ENCODE measurements around the gene NDUFS2. TPM values are rescaled to one million over a fixed set of nuclear protein-coding genes. Genes with fewer than 3 reads are reported as not detected.

Gene NDUFS2
- total RNA-seq, 1 experiment from 2014 or later, result 94.9 TPM

DNA sequence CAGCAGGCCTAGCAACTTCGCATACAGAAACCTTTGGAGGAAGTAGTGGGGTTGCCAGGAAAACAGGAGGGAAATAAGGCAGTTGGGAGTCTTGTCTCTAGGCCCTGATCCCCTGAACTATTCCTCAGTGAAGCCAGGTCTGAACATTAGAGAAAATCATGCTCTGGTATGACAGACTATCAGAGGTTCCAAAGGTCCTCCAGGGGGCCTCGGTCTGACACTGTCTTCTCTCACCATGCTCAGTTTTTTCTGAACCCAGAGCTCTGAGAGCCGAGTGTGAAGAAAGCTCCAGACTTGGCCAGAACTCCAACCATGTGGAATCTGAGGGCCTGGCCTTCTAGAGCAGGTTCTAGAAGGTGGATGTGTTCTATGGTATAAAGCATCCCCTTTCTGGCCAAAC is 27.7 kb downstream of the NDUFS2 start:
- in situ Hi-C loops (cut with HindIII; ENCODE audit: low pct_unique_long_range_greater_than_20kb, low sequenced_read_pairs) (no loop called here), intact Hi-C loops (cut with micrococcal nuclease; ENCODE audit: unreplicated experiment) (loop anchor here (5.0 kb wide), 2 partner anchors 62 to 142 kb away; no protein-coding TSS in a partner anchor)
- Histone ChIP-seq H3K4me3 (ENCODE audit: low read depth in 2 of 2, low read length in 2 of 2) (no peak overlapping the region), H3K9me3 (ENCODE audit: control insufficient read depth, insufficient read depth, low read depth, low read length) (no peaks in the 10 kb centered on the region), H3K36me3 (ENCODE audit: control insufficient read depth, insufficient read depth, low read length) (peaks cover 2% of the 10 kb centered on the region; the same call in 1 of the 2 replicates), H3K4me1 (ENCODE audit: control insufficient read depth, insufficient read depth, low read length) (peaks cover 19% of the 10 kb centered on the region), H3K27me3 (ENCODE audit: control insufficient read depth, insufficient read depth, low read length) (no peaks in the 10 kb centered on the region), H3K27ac (ENCODE audit: low read length) (no peak overlapping the region)
- CTCF ChIA-PET, result interaction anchor here (0.5 to 1.0 kb wide), 2 partner anchors 28 to 61 kb away, joined by 3 read pairs; no protein-coding TSS in a partner anchor
- DNase-seq (ENCODE audit: low read depth, low spot score), result no peak
- POLR2A ChIA-PET, result no interaction called here
- BruUV-seq (replicated peaks), result TSS peak; percentile 47
- TF ChIP-seq POLR2AphosphoS5 (IDR thresholded peaks at IDR 0.05; ENCODE audit: low read depth, low read length) (no peak), CTCF (IDR thresholded peaks at IDR 0.05) (no peak; the same call in 1 of the 2 replicates), SIN3A (IDR thresholded peaks at IDR 0.05; ENCODE audit: borderline replicate concordance, insufficient read depth, low read depth, low read length) (no peak), TCF7L2 (IDR thresholded peaks at IDR 0.05; ENCODE audit: low read depth, low read length) (no peak)
- TF ChIP-seq, protein P1, sequence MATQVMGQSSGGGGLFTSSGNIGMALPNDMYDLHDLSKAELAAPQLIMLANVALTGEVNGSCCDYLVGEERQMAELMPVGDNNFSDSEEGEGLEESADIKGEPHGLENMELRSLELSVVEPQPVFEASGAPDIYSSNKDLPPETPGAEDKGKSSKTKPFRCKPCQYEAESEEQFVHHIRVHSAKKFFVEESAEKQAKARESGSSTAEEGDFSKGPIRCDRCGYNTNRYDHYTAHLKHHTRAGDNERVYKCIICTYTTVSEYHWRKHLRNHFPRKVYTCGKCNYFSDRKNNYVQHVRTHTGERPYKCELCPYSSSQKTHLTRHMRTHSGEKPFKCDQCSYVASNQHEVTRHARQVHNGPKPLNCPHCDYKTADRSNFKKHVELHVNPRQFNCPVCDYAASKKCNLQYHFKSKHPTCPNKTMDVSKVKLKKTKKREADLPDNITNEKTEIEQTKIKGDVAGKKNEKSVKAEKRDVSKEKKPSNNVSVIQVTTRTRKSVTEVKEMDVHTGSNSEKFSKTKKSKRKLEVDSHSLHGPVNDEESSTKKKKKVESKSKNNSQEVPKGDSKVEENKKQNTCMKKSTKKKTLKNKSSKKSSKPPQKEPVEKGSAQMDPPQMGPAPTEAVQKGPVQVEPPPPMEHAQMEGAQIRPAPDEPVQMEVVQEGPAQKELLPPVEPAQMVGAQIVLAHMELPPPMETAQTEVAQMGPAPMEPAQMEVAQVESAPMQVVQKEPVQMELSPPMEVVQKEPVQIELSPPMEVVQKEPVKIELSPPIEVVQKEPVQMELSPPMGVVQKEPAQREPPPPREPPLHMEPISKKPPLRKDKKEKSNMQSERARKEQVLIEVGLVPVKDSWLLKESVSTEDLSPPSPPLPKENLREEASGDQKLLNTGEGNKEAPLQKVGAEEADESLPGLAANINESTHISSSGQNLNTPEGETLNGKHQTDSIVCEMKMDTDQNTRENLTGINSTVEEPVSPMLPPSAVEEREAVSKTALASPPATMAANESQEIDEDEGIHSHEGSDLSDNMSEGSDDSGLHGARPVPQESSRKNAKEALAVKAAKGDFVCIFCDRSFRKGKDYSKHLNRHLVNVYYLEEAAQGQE (IDR thresholded peaks at IDR 0.05; ENCODE audit: insufficient read depth in 1 of 2, low read depth in 2 of 2, low read length in 1 of 2), result no peak
- ATAC-seq, result no peak

DNA sequence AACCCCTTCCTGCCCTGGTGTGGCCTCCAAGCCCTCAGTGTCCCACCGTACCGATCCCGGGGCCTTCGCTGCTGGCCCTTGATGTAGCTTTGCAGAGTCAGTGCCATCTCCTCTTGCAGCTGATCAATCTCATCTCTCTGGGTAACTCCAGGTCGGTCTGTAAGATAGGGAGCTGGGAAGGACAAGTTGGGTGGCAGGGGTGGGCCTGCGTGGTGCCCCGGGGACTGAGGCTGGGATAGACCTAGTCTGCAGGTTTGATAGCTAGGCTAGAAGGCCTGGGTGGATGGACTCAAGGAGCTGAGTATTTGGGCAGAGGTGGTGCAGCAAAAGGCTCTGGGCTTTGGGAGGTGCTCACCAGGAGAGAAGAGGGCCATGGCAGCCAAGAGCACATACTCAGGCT is 28.6 kb downstream of the NDUFS2 start:
- no peak overlapping the region for H3K27ac ChIP-seq (ENCODE audit: low read length)
- ChIA-PET CTCF (no interaction called here), POLR2A (no interaction called here)
- no peaks in the 10 kb centered on the region for H3K27me3 ChIP-seq (ENCODE audit: control insufficient read depth, insufficient read depth, low read length)
- no TSS peak for BruUV-seq (replicated peaks)
- TF ChIP-seq, protein P1 (IDR thresholded peaks at IDR 0.05; ENCODE audit: insufficient read depth in 1 of 2, low read depth in 2 of 2, low read length in 1 of 2), result no peak
- TF ChIP-seq CTCF (IDR thresholded peaks at IDR 0.05), result no peak
- TF ChIP-seq TCF7L2 (IDR thresholded peaks at IDR 0.05; ENCODE audit: low read depth, low read length), result no peak
- no peak for TF ChIP-seq SIN3A (IDR thresholded peaks at IDR 0.05; ENCODE audit: borderline replicate concordance, insufficient read depth, low read depth, low read length)
- TF ChIP-seq POLR2AphosphoS5 (IDR thresholded peaks at IDR 0.05; ENCODE audit: low read depth, low read length), result no peak
- DNase-seq (ENCODE audit: low read depth, low spot score) (no peak), ATAC-seq (no peak)
- in situ Hi-C loops (cut with HindIII; ENCODE audit: low pct_unique_long_range_greater_than_20kb, low sequenced_read_pairs) (no loop called here), intact Hi-C loops (cut with micrococcal nuclease; ENCODE audit: unreplicated experiment) (no loop called here)
- peaks cover 2% of the 10 kb centered on the region; the same call in 1 of the 2 replicates for H3K36me3 ChIP-seq (ENCODE audit: control insufficient read depth, insufficient read depth, low read length)
- H3K9me3 ChIP-seq (ENCODE audit: control insufficient read depth, insufficient read depth, low read depth, low read length), result no peaks in the 10 kb centered on the region
- peaks cover 14% of the 10 kb centered on the region for H3K4me1 ChIP-seq (ENCODE audit: control insufficient read depth, insufficient read depth, low read length)
- no peak overlapping the region for H3K4me3 ChIP-seq (ENCODE audit: low read depth in 2 of 2, low read length in 2 of 2)
